Frontal cortex (tissue), 4 donors: ENCODE data around the gene MAP7. TPM values are rescaled to one million over a fixed set of nuclear protein-coding genes. Genes with fewer than 3 reads are reported as not detected.
"Not testable (repeated sequence)": the region's sequence is repeated elsewhere in the genome, so short reads cannot be mapped to it uniquely, and the experiment has no call there.

Experiments used
- DNase-seq, 2 donors: peaks; one replicate each; pipeline ENCODE4 v3.0.0; 2012; ENCODE audit warnings: low spot score in 2 of 2
- FAIRE-seq: peaks from 2 replicates; lab custom pipeline; 2012; peaks lifted over from hg19 to GRCh38; lab: Jason Lieb, UNC
- total RNA-seq: library from RNA; depleted of rRNA; stranded (reverse); fragments of >200 nt; gene quantifications from one replicate; pipeline ENCODE4 v1.2.3, GENCODE V29; 2014
- donor health status: control.
- donor health status: control.
- donor health status: control.

MAP7 gene
- total RNA-seq, 1 donor from 2014 or later = 5.7 TPM

- FAIRE-seq = no peak
- DNase-seq = no peak
These were observed 218.8 kb downstream of the MAP7 start for GRCh38 chr6:136331461-136331860.

- no peak for FAIRE-seq
These were observed 219.6 kb downstream of the MAP7 start for GRCh38 chr6:136330634-136331033.

GRCh38 chr6:136326038-136326553 is 224.1 kb downstream of the MAP7 start:
- FAIRE-seq (no peak), DNase-seq (no peak)

More at GRCh38 chr6:136330634-136331033, 219.6 kb downstream of the MAP7 start:
- no peak for DNase-seq

- FAIRE-seq = no peak
- no peak for DNase-seq
These were observed 225.4 kb downstream of the MAP7 start for GRCh38 chr6:136324686-136325380.

- no peak for DNase-seq
- FAIRE-seq = no peak
These were observed 226.7 kb downstream of the MAP7 start for GRCh38 chr6:136323431-136324112.

- no peak for DNase-seq
- no peak for FAIRE-seq
These were observed 230.5 kb downstream of the MAP7 start for GRCh38 chr6:136319732-136320131.

- DNase-seq (no peak), FAIRE-seq (no peak)
These were observed 231.5 kb downstream of the MAP7 start for GRCh38 chr6:136318676-136319075.

- FAIRE-seq = no peak
- DNase-seq = no peak
These were observed 232.3 kb downstream of the MAP7 start for GRCh38 chr6:136317971-136318370.

- peak; percentile 14 to 40 for DNase-seq
- peak; percentile 79 for FAIRE-seq
These were observed 233.1 kb downstream of the MAP7 start for GRCh38 chr6:136317021-136317694.

GRCh38 chr6:136315594-136315993 is 234.6 kb downstream of the MAP7 start:
- no peak for FAIRE-seq
- DNase-seq = no peak

- no peak for FAIRE-seq
- no peak for DNase-seq
These were observed 237.2 kb downstream of the MAP7 start for GRCh38 chr6:136312975-136313374.

GRCh38 chr6:136309729-136310311 is 240.4 kb downstream of the MAP7 start:
- FAIRE-seq = no peak

GRCh38 chr6:136309171-136309570 is 241.1 kb downstream of the MAP7 start:
- FAIRE-seq = no peak
- no peak for DNase-seq

More at GRCh38 chr6:136309729-136310311, 240.4 kb downstream of the MAP7 start:
- no peak for DNase-seq

- not testable (repeated sequence) for DNase-seq, FAIRE-seq
These were observed 241.8 kb downstream of the MAP7 start for GRCh38 chr6:136308469-136308868.

- FAIRE-seq (no peak), DNase-seq (no peak)
These were observed 242.9 kb downstream of the MAP7 start for GRCh38 chr6:136307351-136307750.

GRCh38 chr6:136306466-136306865 is 243.8 kb downstream of the MAP7 start:
- peak; percentile 29 to 52 for DNase-seq
- FAIRE-seq = peak; percentile 84

- FAIRE-seq = no peak
- DNase-seq = no peak
These were observed 245.8 kb downstream of the MAP7 start for GRCh38 chr6:136304410-136304809.

- FAIRE-seq (no peak), DNase-seq (no peak)
These were observed 246.7 kb downstream of the MAP7 start for GRCh38 chr6:136303516-136303915.

GRCh38 chr6:136294621-136295020 is 255.6 kb downstream of the MAP7 start:
- DNase-seq (no peak), FAIRE-seq (no peak)
